Activated T-helper 1 cell treated with anti-CD3 and anti-CD28 coated beads, Interleukin-12 subunit alpha, Interleukin-12 subunit beta, Interleukin-2, Interleukin-4 antibody, amounts not matched to agents 30 ng/mL and 10 ng/mL and 1 ng/mL, durations not matched to agents 14 hours and 24 hours and 36 hours (primary cell): ENCODE results near the gene METTL25B. TPM values are rescaled to one million over a fixed set of nuclear protein-coding genes. Genes with fewer than 3 reads are reported as not detected.
A peak's percentile ranks its signal among the peaks of the same experiment; 100 is the strongest.

Source experiments
- DNase-seq: peaks from one replicate; pipeline ENCODE4 v3.0.0; 2021; ENCODE audit warnings: low spot score
- H3K27ac Mint-ChIP-seq: one replicate; pipeline ENCODE4 v1.8.0; 2021; ENCODE audit warnings: mild to moderate bottlenecking, mixed read lengths
- H3K27me3 Mint-ChIP-seq: one replicate; pipeline ENCODE4 v1.8.0; 2022; ENCODE audit warnings: mild to moderate bottlenecking, moderate library complexity, mixed read lengths; ENCODE audit not compliant: insufficient read depth
- H3K36me3 Mint-ChIP-seq: one replicate; pipeline ENCODE4 v1.8.0; 2021; ENCODE audit warnings: low read depth, mixed read lengths
- H3K4me1 Mint-ChIP-seq: one replicate; pipeline ENCODE4 v1.8.0; 2021; ENCODE audit warnings: low read depth, mixed read lengths
- H3K4me3 Mint-ChIP-seq: one replicate; pipeline ENCODE4 v1.8.0; 2021; ENCODE audit warnings: mild to moderate bottlenecking, moderate library complexity, mixed read lengths
- H3K9me3 Mint-ChIP-seq: one replicate; pipeline ENCODE4 v1.8.0; 2021; ENCODE audit warnings: mixed read lengths
- intact Hi-C: fragments of 100-400 bp; cut with micrococcal nuclease; formaldehyde crosslinking; loops from one replicate; pipeline ENCODE4 v1.15.1; 2024
- total RNA-seq: library from RNA; stranded (reverse); gene quantifications from 2 replicates; pipeline ENCODE4 v1.2.3, GENCODE V29; 2022

METTL25B gene
- 31.6 and 38.9 TPM in 2 replicates for total RNA-seq

DNA sequence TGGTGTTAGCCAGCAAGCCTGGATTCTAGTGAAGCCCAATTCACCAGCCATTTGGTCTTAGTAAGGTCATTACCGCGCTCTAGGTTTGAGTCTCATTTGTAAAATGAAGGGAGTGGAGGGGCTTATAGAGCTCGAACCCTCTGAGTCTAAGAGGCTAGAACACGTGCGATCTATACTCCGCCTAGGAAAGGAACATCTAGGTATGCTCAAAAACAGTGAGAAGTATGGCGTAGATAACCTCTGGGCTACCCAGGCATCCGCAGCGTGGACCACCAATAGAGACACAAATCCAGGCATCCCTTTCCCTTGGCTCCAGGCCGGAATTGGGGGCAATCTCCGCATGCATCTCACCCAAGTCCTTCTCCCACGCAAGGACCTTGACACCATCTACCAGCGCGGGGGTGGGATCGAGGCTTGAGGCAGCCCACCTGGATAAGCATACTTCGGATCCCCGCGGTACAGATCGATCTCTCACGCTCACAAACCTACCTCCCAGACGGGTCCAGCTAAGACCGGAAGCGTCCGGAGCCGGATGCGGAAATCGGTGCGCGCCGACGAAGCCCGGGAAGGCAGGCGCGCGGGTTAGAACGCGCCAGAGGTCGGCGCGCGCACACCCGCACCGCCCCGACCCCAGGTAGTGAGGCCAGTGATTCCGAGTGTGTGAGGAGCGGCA is at the start of gene METTL25B:
Gene METTL25B, plus strand, starts transcription at position 544 of the 673 bp plus-strand sequence. CDS start 636 bp downstream, outside the sequence.
- Mint-ChIP-seq H3K9me3 (no peaks in the 10 kb centered on the region), H3K4me1 (peaks cover 38% of the 10 kb centered on the region), H3K4me3 (no peak within 1 kb of the TSS), H3K27ac (no peak within 1 kb of the TSS), H3K27me3 (no peaks in the 10 kb centered on the region), H3K36me3 (peaks cover 28% of the 10 kb centered on the region)
- peak; percentile 81 for DNase-seq
- intact Hi-C loops, result loop anchor here (1.0 to 5.0 kb wide), 10 partner anchors 13 to 390 kb away; partner anchors contain the start of genes CCT3, HDGF, MEF2D and MRPL24

DNA sequence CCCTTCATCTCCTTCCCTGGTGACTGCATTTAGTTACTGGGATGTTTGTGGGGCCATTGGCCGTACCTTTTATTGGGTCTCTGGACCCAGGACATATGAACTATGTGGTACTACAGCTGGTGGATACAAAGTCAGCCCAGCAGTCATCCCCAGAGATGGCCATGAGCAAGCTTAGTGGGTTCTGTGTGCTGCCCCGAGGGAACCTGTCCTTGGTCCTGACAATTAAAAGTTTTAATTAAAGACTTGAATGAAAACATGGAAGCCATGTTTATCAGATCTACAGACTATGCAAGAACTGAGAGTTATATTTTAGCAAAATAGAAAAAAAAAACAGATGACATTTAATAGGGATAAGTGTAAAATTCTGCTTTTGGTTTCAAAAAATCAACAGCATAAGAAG is 48.2 kb upstream of the METTL25B start:
- no peak for DNase-seq
- no peaks in the 10 kb centered on the region for H3K9me3 Mint-ChIP-seq
- H3K4me3 Mint-ChIP-seq, result no peak overlapping the region
- no peak overlapping the region for H3K27ac Mint-ChIP-seq
- H3K27me3 Mint-ChIP-seq, result peaks cover 52% of the 10 kb centered on the region
- H3K36me3 Mint-ChIP-seq, result peaks cover 2% of the 10 kb centered on the region
- peaks cover 34% of the 10 kb centered on the region for H3K4me1 Mint-ChIP-seq
- intact Hi-C loops, result no loop called here

DNA sequence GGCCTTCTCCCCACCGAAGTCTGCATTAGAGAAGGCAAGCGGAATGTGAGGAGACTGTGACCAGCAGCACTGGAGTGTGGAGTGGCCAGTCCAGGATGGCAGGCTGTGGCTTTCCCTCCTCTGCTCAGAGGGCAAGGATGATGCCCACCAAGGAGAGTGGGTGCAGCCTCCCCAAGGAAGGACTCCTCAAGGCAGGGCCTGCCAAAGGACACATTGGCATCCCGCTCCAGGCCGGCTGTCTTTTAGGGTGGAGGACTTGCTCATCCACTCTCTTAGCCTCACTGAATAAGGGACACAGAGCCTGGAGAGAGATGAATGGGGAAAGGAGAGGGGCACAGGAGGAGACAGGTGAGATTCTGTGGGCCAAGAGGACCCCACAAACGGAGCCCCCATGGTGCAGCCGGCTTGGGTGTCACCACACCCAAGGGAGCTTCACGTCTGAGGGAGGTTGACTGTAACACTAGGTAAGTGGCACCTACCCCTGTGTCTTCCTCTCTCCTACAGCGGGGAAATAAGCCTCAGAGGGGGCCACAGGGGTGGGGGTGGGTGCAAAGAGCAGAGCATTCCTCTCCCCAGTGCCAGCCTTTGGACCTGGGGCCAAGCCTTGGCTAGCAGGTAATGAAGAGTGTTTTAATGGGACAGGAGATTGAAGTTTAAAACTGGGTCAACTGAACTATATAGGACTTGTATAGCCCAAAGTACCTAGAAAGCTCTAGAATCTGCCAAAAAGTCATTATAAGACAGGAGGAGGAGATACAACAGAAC is 46.9 kb upstream of the METTL25B start:
- Mint-ChIP-seq H3K9me3 (no peaks in the 10 kb centered on the region), H3K4me1 (peaks cover 34% of the 10 kb centered on the region), H3K27me3 (peaks cover 47% of the 10 kb centered on the region), H3K4me3 (no peak overlapping the region), H3K27ac (no peak overlapping the region), H3K36me3 (peaks cover 2% of the 10 kb centered on the region)
- intact Hi-C loops, result no loop called here
- DNase-seq, result no peak

DNA sequence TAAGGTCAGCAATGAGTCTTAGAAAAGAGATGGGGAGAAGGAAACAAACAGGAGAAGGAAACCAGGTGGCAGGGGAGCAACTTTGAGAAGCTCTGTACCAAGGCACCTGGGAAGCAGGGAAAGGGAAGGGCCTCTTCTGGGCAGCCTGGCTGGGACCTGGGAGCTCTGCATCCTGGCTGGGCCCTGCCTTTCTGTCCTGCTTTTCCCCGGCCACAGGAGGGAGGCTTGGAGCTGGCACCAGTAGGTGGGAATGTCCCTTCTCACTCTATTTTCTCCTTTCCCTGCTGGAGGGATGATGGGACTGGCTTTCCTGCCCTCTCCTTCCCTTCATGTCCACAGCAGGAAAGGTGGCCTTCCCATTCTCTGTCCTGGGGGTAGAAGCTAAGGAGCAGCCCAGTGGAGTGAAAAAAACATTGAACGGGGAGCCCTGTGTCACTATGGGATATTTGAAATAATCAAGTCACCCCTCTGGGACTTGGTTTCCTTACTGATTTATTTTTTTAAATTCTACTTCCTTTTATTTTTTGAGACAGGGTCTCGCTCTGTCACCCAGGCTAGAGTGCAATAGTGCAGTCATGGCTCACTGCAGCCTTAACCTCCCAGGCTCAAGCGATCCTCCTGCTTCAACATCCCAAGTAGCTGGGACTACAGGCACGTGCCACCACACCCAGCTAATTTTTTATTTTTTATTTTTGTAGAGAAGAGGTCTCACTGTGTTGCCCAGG is 45.9 kb upstream of the METTL25B start:
- Mint-ChIP-seq H3K4me3 (no peak overlapping the region), H3K27ac (no peak overlapping the region), H3K4me1 (peaks cover 32% of the 10 kb centered on the region), H3K27me3 (peaks cover 50% of the 10 kb centered on the region), H3K36me3 (peaks cover 2% of the 10 kb centered on the region), H3K9me3 (no peaks in the 10 kb centered on the region)
- DNase-seq, result no peak
- intact Hi-C loops, result no loop called here

DNA sequence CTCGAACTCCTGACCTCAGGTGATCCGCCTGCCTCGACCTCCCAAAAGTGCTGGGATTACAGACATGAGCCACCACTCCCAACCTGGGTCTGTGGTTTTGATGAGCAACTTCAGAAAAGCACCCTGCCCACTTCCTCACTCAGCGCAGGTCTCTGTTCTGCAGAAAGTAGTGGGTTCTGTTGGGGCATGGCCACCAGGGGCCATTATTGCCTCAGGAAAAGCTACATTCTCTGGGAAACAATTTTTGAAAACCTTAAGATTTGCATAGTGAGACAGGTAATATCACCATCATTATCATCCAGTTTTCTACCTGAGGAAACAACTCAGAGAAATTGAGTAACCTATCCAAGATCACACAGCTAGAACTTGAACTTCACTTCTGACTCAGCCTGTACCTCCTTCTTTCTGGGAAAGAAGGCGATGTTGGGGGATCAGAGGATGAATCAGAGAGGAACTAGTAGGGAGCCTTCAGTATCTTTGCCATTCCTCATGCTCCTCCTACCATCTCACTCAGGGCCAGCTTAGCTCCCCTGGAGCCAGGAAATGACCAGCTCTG is 44.0 kb upstream of the METTL25B start:
- Mint-ChIP-seq H3K9me3 (no peaks in the 10 kb centered on the region), H3K36me3 (no peaks in the 10 kb centered on the region), H3K4me3 (no peak overlapping the region), H3K4me1 (peaks cover 20% of the 10 kb centered on the region), H3K27ac (no peak overlapping the region), H3K27me3 (peaks cover 38% of the 10 kb centered on the region)
- intact Hi-C loops, result no loop called here
- peak; percentile 36 for DNase-seq

DNA sequence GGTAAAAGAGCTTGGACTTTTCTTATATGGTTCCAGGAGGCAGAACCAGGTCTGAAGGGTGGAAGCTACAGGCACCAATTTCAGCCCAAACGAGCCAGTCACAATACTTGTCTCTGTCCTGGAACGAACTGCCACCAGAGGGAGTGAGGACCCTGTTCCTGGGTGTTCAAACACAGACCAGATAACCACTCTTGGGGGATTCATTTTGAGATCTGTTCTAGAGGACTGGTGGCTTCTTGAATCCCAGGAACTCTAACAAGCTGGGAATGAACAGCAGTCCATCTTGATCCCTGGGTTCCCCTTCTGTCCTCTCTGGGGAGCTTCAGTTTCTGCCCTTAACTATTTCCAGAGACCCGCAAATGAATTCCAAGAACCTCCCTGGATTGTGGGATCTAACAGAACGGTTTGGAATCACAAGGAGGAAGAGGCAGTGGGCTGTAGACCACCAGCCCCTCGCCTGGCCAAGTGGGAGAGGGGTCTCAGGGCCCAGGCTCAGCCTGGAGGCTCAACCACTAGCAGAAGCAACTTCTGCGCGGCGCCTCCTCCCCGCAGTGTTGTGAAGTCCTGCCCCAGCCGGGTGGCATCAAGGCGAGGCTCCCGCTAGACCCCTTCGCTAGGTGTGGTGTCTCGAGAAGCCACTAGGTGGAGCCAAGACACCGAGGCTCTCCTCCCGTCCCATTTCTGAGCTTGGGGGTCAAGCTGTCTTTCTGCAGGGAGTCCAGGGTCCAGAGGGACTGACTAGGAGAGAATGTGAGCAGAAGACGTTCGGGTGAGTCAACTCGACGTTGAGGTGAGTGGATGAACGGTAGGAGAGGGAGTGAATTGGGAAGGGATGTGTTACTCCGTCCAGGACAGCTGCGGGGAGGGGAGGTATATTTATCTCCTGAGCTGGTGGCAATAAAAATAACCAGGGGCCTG is 39.0 kb upstream of the METTL25B start:
- H3K9me3 Mint-ChIP-seq, result no peaks in the 10 kb centered on the region
- no peak overlapping the region for H3K27ac Mint-ChIP-seq
- H3K36me3 Mint-ChIP-seq, result no peaks in the 10 kb centered on the region
- peaks cover 32% of the 10 kb centered on the region for H3K4me1 Mint-ChIP-seq
- peaks cover 54% of the 10 kb centered on the region for H3K27me3 Mint-ChIP-seq
- H3K4me3 Mint-ChIP-seq, result peak overlapping the region; percentile 69
- peak; percentile 64 for DNase-seq
- intact Hi-C loops, result loop anchor here (1.0 to 5.0 kb wide), 6 partner anchors 17 to 238 kb away; partner anchors contain the start of gene PRCC

DNA sequence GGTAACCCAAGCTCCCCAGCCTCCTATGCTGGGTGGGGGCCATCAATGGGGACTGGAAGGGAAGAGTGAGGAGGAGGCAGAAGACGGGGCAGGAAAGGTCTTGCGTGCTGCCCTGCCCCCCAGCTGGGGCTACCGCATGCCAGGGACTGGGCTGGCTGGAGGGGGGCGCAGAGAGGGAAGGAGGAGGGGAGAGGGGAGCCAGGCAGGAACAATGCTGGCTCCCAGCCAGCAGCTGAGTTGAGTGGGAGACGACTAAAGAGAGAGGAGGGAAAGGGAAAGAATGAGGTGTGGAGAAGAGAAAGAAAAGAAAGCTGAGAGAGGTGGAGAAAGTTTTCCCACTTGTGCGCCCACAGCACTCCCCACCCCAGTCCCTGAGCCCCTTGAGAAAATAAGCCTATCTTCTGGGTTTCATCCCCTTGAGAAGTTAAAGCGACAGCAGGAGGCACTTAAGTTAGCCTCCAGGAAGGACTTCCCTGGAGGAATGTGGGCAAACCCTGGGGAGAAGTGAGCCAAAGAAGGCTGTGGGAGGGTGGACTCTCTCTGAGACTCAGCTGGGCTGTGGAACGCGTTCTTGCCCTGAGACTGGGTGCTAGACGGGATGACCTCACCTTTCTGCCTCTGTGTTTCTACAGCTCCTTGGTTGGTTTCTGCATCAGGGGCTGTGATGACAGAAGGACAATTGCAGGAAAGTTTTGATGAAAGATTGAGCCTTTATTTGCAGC is 38.2 kb upstream of the METTL25B start:
- DNase-seq, result no peak
- H3K27ac Mint-ChIP-seq, result no peak overlapping the region
- H3K27me3 Mint-ChIP-seq, result peaks cover 59% of the 10 kb centered on the region
- no peaks in the 10 kb centered on the region for H3K9me3 Mint-ChIP-seq
- no peak overlapping the region for H3K4me3 Mint-ChIP-seq
- H3K4me1 Mint-ChIP-seq, result peaks cover 25% of the 10 kb centered on the region
- no peaks in the 10 kb centered on the region for H3K36me3 Mint-ChIP-seq
- intact Hi-C loops, result loop anchor here (1.0 to 5.0 kb wide), 6 partner anchors 16 to 237 kb away; partner anchors contain the start of gene PRCC

DNA sequence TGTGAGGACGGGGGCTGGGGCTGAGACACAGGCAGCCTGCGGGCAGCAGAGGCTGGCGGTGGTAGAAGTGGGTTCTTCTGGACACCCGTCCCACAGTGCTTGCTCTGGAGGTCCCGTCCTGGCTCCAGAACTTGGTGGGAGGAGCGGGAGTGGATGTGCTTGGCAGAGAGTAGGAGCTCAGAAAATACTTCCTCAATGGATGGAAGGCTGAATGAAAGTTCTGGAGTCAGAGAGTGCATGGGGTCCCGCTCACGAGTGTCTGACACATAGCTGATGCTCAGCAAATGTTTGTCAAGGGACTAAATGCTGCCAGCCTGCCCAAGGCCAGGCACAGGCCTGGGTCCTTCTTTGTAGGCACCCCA is 37.6 kb upstream of the METTL25B start:
- no peak for DNase-seq
- intact Hi-C loops, result no loop called here
- H3K36me3 Mint-ChIP-seq, result no peaks in the 10 kb centered on the region
- peaks cover 59% of the 10 kb centered on the region for H3K27me3 Mint-ChIP-seq
- H3K27ac Mint-ChIP-seq, result no peak overlapping the region
- H3K4me1 Mint-ChIP-seq, result peaks cover 25% of the 10 kb centered on the region
- H3K4me3 Mint-ChIP-seq, result no peak overlapping the region
- H3K9me3 Mint-ChIP-seq, result no peaks in the 10 kb centered on the region

DNA sequence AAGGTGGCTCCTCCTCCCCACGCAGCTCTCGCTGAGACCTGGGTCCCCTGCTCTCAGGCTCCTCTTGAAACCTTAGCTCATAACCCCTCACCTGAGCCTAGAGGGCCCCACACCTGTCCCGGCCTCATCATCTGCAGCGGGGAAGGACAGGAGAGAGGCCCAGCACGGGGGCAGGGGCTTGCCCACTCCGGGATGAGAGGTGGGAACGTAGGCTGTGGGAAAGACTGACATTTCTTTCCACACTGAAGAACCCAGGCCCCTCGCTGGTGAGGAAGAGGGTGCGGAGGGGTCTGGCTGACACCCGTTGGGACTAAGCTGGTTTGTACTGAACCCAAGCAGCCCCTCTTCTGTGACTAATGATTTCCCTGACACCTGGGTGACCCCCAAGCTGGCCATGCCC is 37.1 kb upstream of the METTL25B start:
- Mint-ChIP-seq H3K4me3 (no peak overlapping the region), H3K4me1 (peaks cover 25% of the 10 kb centered on the region), H3K36me3 (no peaks in the 10 kb centered on the region), H3K27me3 (peaks cover 59% of the 10 kb centered on the region), H3K27ac (no peak overlapping the region), H3K9me3 (no peaks in the 10 kb centered on the region)
- no peak for DNase-seq
- intact Hi-C loops, result no loop called here

DNA sequence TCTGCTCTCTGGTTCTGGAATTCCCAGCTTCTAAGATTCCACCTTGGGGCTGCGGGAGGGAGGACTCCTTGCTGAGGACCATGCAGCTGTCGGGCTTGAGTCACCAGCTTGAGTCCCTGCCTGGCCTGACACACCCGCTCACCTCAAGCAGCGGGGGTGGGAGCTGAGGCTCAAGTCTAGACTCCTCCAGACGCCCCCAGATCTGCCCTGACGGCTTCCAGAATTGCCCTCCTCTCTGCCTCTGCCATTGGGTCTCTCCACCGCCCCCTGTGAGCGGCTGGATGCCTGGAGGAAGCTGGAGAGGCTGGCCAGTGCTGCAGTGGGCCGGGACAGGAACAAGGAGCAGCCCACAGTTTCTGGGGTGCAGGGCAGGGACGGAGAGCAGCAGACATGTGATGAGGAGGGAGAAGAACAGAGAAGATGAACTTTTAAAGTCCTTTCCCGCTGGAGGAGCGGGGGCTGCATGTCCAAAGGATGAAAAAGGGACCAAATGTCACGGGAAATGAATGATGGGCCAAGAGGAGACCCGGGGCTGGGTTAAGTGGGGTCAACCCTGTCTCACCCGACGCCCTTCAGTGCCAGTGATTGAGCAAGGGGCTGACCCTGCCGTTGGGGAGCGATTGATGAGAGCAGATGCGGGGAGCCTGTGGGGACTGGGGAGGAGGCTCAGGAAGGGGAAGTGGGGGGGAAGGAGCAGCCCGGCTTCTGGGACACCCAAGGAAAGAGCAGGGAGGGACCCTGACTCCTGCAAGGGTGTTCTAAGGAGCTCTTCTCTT is 36.4 kb upstream of the METTL25B start:
- no peaks in the 10 kb centered on the region for H3K9me3 Mint-ChIP-seq
- peaks cover 59% of the 10 kb centered on the region for H3K27me3 Mint-ChIP-seq
- H3K36me3 Mint-ChIP-seq, result no peaks in the 10 kb centered on the region
- H3K27ac Mint-ChIP-seq, result no peak overlapping the region
- intact Hi-C loops, result no loop called here
- H3K4me3 Mint-ChIP-seq, result no peak overlapping the region
- no peak for DNase-seq
- H3K4me1 Mint-ChIP-seq, result peaks cover 25% of the 10 kb centered on the region

DNA sequence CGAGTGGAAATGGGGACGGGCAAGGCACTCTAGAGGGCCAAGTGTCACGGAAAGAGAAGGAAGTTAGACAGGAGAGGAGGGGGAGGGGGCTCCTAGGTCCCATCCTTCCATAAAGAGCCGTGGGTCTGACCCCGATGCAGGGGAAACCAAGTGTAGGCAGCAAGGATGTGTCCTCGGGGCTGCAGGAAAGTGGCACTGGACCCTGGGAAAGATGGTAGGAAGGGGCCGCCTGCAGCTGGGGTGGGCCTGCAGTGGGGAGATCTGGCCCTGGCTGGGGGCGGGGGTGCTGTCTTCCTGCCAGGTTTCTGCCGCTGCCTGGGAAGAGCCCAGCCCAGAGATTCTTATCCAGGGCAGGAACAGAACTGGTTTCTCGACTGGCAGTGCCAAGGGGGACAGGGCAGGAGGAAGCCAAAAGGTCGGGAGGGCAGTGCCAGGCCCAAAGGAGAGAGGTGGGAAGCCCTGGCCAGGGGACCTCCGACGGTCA is 35.8 kb upstream of the METTL25B start:
- Mint-ChIP-seq H3K4me1 (peaks cover 25% of the 10 kb centered on the region), H3K9me3 (no peaks in the 10 kb centered on the region), H3K27me3 (peaks cover 58% of the 10 kb centered on the region), H3K27ac (no peak overlapping the region), H3K36me3 (no peaks in the 10 kb centered on the region), H3K4me3 (no peak overlapping the region)
- intact Hi-C loops, result no loop called here
- no peak for DNase-seq
